HG03097 (cell line): ENCODE measurements around the gene MYH13.

Source experiments
- ATAC-seq: cut with Tn5 transposase; IDR thresholded peaks from one replicate; pipeline ENCODE4 v1.9.1; 2021; ENCODE audit not compliant: unreplicated experiment, low FRiP score

The MYH13 gene

GRCh38 chr17:10262451-10262850 lies 110.4 kb downstream of the MYH13 start:
- no peak for ATAC-seq

- ATAC-seq, result no peak
Measured at GRCh38 chr17:10261098-10261497, 111.7 kb downstream of the MYH13 start.

GRCh38 chr17:10251212-10251948 lies 121.4 kb downstream of the MYH13 start:
- no peak for ATAC-seq
